Right atrium auricular region (tissue), 2 donors: ENCODE measurements around the gene TAF7L. TPM values are rescaled to one million over a fixed set of nuclear protein-coding genes. Genes with fewer than 3 reads are reported as not detected.
A peak's percentile ranks its signal among the peaks of the same experiment; 100 is the strongest.
"Not testable (repeated sequence)": the region's sequence is repeated elsewhere in the genome, so short reads cannot be mapped to it uniquely, and the experiment has no call there.

Experiments
- DNase-seq: peaks from one replicate; pipeline ENCODE4 v3.0.0-alpha.2; 2019; ENCODE audit warnings: low spot score
- H3K27ac ChIP-seq, 2 donors: fragments of 200-600 bp; sonication (generic); 1 replicate in 1 of 2; 2 replicates in 1 of 2; pipeline ENCODE4 v1.5.1; 2016 to 2019
- H3K27me3 ChIP-seq, 2 donors: fragments of 200-600 bp; sonication (generic); one replicate each; pipeline versions ENCODE4 v1.5.1 to v1.6.0; 2017 to 2019
- H3K36me3 ChIP-seq: fragments of 200-600 bp; sonication (generic); one replicate; pipeline ENCODE4 v1.5.1; 2016
- H3K4me1 ChIP-seq, 2 donors: fragments of 200-600 bp; sonication (generic); one replicate each; pipeline versions ENCODE4 v1.5.1 to v1.6.0; 2017 to 2019
- H3K4me3 ChIP-seq, 2 donors: fragments of 200-600 bp; sonication (generic); 1 replicate in 1 of 2; 2 replicates in 1 of 2; pipeline ENCODE4 v1.5.1; 2017 to 2019; ENCODE audit warnings: mild to moderate bottlenecking in 1 of 2, moderate library complexity in 1 of 2
- H3K9me3 ChIP-seq, 2 donors: fragments of 200-600 bp; sonication (generic); one replicate each; pipeline ENCODE4 v1.5.1; 2019
- total RNA-seq, 2 donors: library from RNA; depleted of rRNA; stranded (reverse); fragments of >200 nt; gene quantifications; one replicate each; pipeline ENCODE4 v1.1.0, GENCODE V29; 2016
- TF ChIP-seq, protein P1 (sequence below), 2 donors: fragments of 200-600 bp; sonication (generic); IDR thresholded peaks; one replicate each; pipeline ENCODE4 v1.5.1; 2019; ENCODE audit warnings: antibody characterized with exemption in 2 of 2

Gene TAF7L, protein sequence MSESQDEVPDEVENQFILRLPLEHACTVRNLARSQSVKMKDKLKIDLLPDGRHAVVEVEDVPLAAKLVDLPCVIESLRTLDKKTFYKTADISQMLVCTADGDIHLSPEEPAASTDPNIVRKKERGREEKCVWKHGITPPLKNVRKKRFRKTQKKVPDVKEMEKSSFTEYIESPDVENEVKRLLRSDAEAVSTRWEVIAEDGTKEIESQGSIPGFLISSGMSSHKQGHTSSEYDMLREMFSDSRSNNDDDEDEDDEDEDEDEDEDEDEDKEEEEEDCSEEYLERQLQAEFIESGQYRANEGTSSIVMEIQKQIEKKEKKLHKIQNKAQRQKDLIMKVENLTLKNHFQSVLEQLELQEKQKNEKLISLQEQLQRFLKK
- total RNA-seq: not detected

DNA sequence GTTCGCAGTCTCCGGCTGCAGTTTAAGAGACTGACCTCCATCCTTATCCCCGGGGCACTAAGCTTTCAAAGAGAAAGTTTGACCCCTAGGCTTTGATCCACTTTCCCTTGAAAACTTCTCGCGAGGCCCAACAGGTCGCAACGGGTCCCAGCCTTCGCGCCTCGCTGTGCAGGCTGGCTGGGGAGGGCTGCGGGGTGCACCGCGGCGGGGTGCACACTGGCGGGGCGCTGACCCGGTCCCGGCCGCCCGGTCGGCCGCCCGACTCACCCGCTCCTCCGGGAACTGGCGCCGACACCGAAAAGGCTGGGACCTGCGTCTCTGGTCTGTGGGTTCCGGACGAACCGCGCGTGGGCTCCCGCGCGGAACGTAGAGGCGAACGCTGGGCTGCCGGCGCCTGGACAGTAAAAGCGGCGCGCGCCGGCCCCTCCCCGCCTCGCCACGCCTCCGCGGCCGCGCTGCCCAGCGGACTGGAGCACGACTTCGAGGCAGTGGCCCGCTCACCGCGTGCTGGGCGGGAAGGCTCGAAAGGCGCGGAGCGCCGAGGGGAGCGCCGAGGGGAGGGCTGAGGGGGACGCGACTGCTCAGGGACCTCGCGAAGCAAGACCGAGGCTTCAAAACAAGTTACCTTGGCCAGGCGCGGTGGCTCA is at the start of gene TAF7L:
TSS of gene TAF7L (minus strand) at position 378 of the 647 bp plus-strand sequence. CDS start 3,791 bp downstream, outside the sequence.
- no peaks in the 10 kb centered on the region for H3K4me1 ChIP-seq
- H3K36me3 ChIP-seq: no peaks in the 10 kb centered on the region
- no peaks in the 10 kb centered on the region for H3K9me3 ChIP-seq
- TF ChIP-seq, protein P1, sequence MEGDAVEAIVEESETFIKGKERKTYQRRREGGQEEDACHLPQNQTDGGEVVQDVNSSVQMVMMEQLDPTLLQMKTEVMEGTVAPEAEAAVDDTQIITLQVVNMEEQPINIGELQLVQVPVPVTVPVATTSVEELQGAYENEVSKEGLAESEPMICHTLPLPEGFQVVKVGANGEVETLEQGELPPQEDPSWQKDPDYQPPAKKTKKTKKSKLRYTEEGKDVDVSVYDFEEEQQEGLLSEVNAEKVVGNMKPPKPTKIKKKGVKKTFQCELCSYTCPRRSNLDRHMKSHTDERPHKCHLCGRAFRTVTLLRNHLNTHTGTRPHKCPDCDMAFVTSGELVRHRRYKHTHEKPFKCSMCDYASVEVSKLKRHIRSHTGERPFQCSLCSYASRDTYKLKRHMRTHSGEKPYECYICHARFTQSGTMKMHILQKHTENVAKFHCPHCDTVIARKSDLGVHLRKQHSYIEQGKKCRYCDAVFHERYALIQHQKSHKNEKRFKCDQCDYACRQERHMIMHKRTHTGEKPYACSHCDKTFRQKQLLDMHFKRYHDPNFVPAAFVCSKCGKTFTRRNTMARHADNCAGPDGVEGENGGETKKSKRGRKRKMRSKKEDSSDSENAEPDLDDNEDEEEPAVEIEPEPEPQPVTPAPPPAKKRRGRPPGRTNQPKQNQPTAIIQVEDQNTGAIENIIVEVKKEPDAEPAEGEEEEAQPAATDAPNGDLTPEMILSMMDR (IDR thresholded peaks at IDR 0.05): no peak
- peaks cover 0 to 4% of the 10 kb centered on the region in 2 donors for H3K27me3 ChIP-seq
- DNase-seq: no peak
- no peak within 1 kb of the TSS for H3K27ac ChIP-seq
- peak within 1 kb of the TSS in 1 of 2 donors; percentile 7 for H3K4me3 ChIP-seq

DNA sequence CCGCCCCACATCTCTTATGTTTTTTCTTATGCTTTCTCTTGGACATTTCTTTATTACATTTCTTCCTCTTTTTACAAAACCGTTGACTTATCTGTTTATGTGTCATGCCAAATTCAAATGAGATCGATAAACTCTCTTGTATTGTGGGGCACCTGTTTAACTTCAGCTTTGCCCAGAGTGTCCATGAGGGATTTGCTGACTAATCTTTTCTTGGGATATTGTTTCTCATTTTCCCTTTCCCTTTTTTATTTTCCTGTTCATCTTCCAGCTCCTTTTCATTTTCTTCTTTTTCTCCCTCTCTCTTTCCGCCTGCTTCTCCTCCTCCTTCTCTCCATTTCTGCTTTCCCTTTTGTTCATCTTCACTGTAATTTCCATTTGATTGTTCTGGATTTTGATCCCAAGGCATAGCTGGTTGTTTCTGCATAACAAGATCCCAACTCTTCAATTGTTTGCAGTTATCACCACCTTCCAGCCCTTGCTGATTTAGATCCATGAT is 46.7 kb upstream of the TAF7L start:
- Histone ChIP-seq H3K36me3 (no peaks in the 10 kb centered on the region), H3K9me3 (no peaks in the 10 kb centered on the region), H3K4me3 (no peak overlapping the region), H3K27me3 (no peaks in the 10 kb centered on the region), H3K27ac (no peak overlapping the region), H3K4me1 (no peaks in the 10 kb centered on the region)
- TF ChIP-seq, protein P1 (IDR thresholded peaks at IDR 0.05): no peak
- DNase-seq: no peak

DNA sequence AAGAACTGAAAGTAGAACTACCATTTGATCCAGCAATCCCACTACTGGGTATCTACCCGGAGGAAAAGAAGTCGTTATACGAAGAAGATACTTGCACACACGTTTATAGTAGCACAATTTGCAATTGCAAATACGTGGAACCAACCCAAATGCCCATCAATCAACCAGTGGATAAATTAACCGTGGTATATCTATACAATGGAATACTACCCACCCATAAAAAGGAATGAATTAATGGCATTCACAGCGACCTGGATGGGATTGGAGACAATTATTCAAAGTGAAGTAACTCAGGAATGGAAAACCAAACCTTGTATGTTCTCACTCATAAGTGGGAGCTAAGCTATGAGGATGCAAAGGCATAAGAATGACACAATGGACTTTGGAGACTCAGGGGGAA is 43.2 kb upstream of the TAF7L start:
- not testable (repeated sequence) for H3K27ac ChIP-seq, H3K9me3 ChIP-seq, DNase-seq, H3K4me1 ChIP-seq, H3K27me3 ChIP-seq, H3K4me3 ChIP-seq, H3K36me3 ChIP-seq

DNA sequence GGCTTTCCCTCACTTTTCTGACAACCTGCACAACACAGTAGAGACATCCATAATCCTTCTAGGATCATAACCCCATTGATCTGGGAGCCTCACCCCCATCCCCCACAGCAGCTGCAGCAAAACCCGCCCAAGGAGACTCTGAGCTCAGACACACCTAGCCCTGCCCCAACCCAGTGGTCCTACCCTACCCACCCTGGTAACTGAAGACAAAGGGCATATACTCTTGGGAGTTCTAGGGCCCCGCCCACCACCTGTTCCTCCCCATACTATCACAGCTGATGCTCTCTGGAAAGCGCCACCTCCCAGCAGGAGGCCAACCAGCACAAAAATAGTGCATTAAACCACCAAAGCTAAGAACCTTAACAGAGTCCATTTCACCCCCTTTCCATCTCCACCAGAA is 35.5 kb upstream of the TAF7L start:
- not testable (repeated sequence) for H3K27ac ChIP-seq, H3K4me1 ChIP-seq, H3K9me3 ChIP-seq, H3K4me3 ChIP-seq, DNase-seq, H3K27me3 ChIP-seq, H3K36me3 ChIP-seq

DNA sequence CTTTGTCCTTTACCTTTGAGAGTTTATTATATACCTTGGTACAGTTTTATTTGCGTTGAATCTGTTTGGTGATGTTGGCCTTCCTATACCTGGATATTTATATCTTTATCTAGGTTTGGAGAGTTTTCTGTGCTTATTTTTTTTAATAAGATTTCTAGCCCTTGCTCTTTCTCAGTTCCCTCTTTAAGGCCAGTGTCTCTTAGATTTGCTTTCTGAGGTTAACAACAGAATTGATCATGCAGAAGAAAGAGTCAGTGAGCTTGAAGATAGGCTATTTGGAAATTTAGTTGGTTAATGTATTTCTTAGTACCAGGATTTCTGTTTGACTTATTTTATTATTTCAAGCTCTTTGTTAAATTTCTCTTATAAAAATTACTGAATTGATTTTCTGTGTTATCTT is 12.7 kb upstream of the TAF7L start:
- Histone ChIP-seq H3K9me3 (no peaks in the 10 kb centered on the region), H3K27me3 (no peaks in the 10 kb centered on the region), H3K36me3 (no peaks in the 10 kb centered on the region), H3K27ac (no peak overlapping the region), H3K4me3 (no peak overlapping the region), H3K4me1 (no peaks in the 10 kb centered on the region)
- DNase-seq: no peak
- TF ChIP-seq, protein P1 (IDR thresholded peaks at IDR 0.05): no peak

DNA sequence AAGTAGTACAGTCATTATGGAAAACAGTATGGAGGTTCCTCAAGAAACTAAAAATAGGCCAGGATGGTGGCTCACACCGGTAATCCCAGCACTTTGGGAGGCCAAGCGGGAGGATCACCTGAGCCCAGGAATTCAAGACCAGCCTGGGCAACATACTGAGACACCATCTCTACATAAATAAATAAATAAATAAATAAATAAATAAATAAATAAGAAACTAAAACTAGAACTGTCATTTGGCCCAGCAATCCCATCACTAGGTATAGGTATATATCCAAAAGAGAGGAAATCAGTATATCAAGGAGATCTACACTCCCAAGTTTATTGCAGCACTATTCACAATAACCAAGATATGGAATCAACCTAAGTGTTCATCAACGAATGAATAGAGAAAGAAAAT is 4.5 kb upstream of the TAF7L start:
- H3K27me3 ChIP-seq, H3K36me3 ChIP-seq, H3K4me3 ChIP-seq, H3K4me1 ChIP-seq, DNase-seq, H3K27ac ChIP-seq, H3K9me3 ChIP-seq: not testable (repeated sequence)

DNA sequence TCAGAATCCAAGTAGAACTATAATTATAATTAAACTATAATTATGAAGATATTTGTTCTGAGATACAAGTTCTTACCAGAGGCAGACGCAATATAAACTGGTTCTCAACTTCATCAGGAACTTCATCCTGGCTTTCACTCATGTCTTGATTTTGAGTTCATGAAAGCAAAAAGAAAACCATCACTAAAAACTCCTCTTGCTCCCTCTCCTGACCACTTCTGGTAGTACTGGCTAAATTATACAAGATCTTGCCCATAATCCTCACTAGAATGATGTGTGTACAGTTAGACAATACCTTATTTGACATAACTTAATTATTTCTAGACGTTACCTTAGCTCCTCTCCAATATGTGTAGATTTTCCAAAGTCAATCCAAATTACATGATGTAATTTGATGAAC is 3.7 kb downstream of the TAF7L start:
- Histone ChIP-seq H3K4me3 (no peak overlapping the region), H3K36me3 (no peaks in the 10 kb centered on the region), H3K27me3 (peaks cover 0 to 4% of the 10 kb centered on the region in 2 donors), H3K4me1 (no peaks in the 10 kb centered on the region), H3K9me3 (no peaks in the 10 kb centered on the region), H3K27ac (no peak overlapping the region)
- no peak for DNase-seq
- TF ChIP-seq, protein P1 (IDR thresholded peaks at IDR 0.05): peak in 1 of 2 donors; percentile 68
